Measurements from ENCODE around the gene SLC8A2.

DNA sequence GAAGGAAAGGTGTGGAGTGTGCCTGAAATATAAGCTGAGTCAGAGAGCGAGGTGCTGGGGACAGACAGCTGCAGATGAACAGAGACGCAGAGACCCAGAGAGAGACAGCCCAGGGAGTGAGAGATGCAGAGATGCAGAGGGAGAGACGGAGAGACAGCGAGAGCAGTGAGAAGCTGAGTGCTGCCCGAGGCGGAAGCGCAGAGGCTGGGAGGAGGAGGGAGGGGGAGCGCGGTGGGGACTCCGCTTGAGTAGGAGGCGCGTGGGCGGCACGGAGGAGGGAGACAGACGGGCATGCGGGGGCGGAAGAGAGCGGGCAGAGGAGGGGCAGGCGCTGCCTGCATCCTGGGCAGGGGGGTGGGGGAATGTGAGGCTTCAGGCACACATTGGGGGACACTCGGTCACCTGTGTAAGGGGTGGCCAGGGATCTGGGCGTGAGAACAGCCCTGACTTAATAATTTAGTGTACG, 25.7 kb downstream of the SLC8A2 start:
- TF ChIP-seq, protein P1, sequence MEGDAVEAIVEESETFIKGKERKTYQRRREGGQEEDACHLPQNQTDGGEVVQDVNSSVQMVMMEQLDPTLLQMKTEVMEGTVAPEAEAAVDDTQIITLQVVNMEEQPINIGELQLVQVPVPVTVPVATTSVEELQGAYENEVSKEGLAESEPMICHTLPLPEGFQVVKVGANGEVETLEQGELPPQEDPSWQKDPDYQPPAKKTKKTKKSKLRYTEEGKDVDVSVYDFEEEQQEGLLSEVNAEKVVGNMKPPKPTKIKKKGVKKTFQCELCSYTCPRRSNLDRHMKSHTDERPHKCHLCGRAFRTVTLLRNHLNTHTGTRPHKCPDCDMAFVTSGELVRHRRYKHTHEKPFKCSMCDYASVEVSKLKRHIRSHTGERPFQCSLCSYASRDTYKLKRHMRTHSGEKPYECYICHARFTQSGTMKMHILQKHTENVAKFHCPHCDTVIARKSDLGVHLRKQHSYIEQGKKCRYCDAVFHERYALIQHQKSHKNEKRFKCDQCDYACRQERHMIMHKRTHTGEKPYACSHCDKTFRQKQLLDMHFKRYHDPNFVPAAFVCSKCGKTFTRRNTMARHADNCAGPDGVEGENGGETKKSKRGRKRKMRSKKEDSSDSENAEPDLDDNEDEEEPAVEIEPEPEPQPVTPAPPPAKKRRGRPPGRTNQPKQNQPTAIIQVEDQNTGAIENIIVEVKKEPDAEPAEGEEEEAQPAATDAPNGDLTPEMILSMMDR (conservative IDR thresholded peaks at IDR 0.05; ENCODE audit: low read depth in 2 of 2): no peak
- TF ChIP-seq EZH2 (IDR thresholded peaks at IDR 0.05; ENCODE audit: low read depth, unreplicated experiment) (no peak), JUNB (IDR thresholded peaks at IDR 0.05; ENCODE audit: unreplicated experiment) (no peak), EZH2phosphoT487 (IDR thresholded peaks at IDR 0.05; ENCODE audit: unreplicated experiment) (no peak), POLR2AphosphoS5 (IDR thresholded peaks at IDR 0.05; ENCODE audit: low read depth) (no peak), CREB1 (CRISPR knock-in tag; IDR thresholded peaks at IDR 0.05; ENCODE audit: low read depth) (no peak), ZNF114 (CRISPR knock-in tag; IDR thresholded peaks at IDR 0.05) (no peak), NANOG (IDR thresholded peaks at IDR 0.05; ENCODE audit: borderline replicate concordance) (no peak), STAT1 (IDR thresholded peaks at IDR 0.05; ENCODE audit: unreplicated experiment) (no peak), ZNF331 (CRISPR knock-in tag; IDR thresholded peaks at IDR 0.05; ENCODE audit: low read depth) (no peak)
- TF ChIP-seq, protein P2, sequence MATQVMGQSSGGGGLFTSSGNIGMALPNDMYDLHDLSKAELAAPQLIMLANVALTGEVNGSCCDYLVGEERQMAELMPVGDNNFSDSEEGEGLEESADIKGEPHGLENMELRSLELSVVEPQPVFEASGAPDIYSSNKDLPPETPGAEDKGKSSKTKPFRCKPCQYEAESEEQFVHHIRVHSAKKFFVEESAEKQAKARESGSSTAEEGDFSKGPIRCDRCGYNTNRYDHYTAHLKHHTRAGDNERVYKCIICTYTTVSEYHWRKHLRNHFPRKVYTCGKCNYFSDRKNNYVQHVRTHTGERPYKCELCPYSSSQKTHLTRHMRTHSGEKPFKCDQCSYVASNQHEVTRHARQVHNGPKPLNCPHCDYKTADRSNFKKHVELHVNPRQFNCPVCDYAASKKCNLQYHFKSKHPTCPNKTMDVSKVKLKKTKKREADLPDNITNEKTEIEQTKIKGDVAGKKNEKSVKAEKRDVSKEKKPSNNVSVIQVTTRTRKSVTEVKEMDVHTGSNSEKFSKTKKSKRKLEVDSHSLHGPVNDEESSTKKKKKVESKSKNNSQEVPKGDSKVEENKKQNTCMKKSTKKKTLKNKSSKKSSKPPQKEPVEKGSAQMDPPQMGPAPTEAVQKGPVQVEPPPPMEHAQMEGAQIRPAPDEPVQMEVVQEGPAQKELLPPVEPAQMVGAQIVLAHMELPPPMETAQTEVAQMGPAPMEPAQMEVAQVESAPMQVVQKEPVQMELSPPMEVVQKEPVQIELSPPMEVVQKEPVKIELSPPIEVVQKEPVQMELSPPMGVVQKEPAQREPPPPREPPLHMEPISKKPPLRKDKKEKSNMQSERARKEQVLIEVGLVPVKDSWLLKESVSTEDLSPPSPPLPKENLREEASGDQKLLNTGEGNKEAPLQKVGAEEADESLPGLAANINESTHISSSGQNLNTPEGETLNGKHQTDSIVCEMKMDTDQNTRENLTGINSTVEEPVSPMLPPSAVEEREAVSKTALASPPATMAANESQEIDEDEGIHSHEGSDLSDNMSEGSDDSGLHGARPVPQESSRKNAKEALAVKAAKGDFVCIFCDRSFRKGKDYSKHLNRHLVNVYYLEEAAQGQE (IDR thresholded peaks at IDR 0.05; ENCODE audit: unreplicated experiment): peak; percentile 6
- TF ChIP-seq, protein P3, sequence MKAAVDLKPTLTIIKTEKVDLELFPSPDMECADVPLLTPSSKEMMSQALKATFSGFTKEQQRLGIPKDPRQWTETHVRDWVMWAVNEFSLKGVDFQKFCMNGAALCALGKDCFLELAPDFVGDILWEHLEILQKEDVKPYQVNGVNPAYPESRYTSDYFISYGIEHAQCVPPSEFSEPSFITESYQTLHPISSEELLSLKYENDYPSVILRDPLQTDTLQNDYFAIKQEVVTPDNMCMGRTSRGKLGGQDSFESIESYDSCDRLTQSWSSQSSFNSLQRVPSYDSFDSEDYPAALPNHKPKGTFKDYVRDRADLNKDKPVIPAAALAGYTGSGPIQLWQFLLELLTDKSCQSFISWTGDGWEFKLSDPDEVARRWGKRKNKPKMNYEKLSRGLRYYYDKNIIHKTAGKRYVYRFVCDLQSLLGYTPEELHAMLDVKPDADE (IDR thresholded peaks at IDR 0.05): no peak
- TF ChIP-seq, protein P4, sequence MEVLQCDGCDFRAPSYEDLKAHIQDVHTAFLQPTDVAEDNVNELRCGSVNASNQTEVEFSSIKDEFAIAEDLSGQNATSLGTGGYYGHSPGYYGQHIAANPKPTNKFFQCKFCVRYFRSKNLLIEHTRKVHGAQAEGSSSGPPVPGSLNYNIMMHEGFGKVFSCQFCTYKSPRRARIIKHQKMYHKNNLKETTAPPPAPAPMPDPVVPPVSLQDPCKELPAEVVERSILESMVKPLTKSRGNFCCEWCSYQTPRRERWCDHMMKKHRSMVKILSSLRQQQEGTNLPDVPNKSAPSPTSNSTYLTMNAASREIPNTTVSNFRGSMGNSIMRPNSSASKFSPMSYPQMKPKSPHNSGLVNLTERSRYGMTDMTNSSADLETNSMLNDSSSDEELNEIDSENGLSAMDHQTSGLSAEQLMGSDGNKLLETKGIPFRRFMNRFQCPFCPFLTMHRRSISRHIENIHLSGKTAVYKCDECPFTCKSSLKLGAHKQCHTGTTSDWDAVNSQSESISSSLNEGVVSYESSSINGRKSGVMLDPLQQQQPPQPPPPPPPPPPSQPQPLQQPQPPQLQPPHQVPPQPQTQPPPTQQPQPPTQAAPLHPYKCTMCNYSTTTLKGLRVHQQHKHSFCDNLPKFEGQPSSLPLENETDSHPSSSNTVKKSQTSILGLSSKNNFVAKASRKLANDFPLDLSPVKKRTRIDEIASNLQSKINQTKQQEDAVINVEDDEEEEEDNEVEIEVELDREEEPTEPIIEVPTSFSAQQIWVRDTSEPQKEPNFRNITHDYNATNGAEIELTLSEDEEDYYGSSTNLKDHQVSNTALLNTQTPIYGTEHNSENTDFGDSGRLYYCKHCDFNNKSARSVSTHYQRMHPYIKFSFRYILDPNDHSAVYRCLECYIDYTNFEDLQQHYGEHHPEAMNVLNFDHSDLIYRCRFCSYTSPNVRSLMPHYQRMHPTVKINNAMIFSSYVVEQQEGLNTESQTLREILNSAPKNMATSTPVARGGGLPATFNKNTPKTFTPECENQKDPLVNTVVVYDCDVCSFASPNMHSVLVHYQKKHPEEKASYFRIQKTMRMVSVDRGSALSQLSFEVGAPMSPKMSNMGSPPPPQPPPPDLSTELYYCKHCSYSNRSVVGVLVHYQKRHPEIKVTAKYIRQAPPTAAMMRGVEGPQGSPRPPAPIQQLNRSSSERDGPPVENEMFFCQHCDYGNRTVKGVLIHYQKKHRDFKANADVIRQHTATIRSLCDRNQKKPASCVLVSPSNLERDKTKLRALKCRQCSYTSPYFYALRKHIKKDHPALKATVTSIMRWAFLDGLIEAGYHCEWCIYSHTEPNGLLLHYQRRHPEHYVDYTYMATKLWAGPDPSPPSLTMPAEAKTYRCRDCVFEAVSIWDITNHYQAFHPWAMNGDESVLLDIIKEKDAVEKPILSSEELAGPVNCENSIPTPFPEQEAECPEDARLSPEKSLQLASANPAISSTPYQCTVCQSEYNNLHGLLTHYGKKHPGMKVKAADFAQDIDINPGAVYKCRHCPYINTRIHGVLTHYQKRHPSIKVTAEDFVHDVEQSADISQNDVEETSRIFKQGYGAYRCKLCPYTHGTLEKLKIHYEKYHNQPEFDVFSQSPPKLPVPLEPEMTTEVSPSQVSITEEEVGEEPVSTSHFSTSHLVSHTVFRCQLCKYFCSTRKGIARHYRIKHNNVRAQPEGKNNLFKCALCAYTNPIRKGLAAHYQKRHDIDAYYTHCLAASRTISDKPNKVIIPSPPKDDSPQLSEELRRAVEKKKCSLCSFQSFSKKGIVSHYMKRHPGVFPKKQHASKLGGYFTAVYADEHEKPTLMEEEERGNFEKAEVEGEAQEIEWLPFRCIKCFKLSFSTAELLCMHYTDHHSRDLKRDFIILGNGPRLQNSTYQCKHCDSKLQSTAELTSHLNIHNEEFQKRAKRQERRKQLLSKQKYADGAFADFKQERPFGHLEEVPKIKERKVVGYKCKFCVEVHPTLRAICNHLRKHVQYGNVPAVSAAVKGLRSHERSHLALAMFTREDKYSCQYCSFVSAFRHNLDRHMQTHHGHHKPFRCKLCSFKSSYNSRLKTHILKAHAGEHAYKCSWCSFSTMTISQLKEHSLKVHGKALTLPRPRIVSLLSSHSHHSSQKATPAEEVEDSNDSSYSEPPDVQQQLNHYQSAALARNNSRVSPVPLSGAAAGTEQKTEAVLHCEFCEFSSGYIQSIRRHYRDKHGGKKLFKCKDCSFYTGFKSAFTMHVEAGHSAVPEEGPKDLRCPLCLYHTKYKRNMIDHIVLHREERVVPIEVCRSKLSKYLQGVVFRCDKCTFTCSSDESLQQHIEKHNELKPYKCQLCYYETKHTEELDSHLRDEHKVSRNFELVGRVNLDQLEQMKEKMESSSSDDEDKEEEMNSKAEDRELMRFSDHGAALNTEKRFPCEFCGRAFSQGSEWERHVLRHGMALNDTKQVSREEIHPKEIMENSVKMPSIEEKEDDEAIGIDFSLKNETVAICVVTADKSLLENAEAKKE (CRISPR knock-in tag; IDR thresholded peaks at IDR 0.05): no peak
